HG03571 (cell line): Measurements from ENCODE around the gene HOXA2.

Source experiments
- ATAC-seq: cut with Tn5 transposase; IDR thresholded peaks from one replicate; pipeline ENCODE4 v1.9.1; 2021; ENCODE audit not compliant: unreplicated experiment

Gene HOXA2

DNA sequence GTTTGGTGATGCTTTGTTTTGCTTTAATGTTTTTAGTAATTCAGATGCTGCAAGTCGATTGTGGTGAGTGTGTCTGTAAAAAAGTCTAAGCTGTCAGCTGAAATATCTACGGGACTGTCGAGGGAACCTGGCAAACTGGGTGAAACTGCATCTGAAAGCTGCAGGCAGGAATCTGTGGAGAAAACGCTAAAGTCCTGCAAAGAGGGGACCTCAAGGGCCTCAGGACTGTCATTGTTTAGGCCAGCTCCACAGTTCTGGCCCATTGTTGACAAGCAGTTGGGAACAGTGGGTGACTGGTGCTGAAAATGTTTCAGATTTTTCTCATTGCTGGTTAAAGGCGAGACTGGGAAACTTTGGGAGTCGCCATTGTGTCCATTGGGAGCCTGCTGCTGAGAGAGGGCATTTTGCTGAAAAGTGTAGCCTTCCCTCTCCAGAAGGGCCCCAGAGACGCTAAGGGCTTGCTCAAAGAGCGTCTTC, 1.8 kb downstream of the HOXA2 start:
- no peak for ATAC-seq

GRCh38 chr7:27099453-27100370, 2.8 kb downstream of the HOXA2 start:
- no peak for ATAC-seq

- no peak for ATAC-seq
Observed at GRCh38 chr7:27098578-27099451, 3.7 kb downstream of the HOXA2 start.

GRCh38 chr7:27097686-27098577, 4.6 kb downstream of the HOXA2 start:
- ATAC-seq, result no peak

DNA sequence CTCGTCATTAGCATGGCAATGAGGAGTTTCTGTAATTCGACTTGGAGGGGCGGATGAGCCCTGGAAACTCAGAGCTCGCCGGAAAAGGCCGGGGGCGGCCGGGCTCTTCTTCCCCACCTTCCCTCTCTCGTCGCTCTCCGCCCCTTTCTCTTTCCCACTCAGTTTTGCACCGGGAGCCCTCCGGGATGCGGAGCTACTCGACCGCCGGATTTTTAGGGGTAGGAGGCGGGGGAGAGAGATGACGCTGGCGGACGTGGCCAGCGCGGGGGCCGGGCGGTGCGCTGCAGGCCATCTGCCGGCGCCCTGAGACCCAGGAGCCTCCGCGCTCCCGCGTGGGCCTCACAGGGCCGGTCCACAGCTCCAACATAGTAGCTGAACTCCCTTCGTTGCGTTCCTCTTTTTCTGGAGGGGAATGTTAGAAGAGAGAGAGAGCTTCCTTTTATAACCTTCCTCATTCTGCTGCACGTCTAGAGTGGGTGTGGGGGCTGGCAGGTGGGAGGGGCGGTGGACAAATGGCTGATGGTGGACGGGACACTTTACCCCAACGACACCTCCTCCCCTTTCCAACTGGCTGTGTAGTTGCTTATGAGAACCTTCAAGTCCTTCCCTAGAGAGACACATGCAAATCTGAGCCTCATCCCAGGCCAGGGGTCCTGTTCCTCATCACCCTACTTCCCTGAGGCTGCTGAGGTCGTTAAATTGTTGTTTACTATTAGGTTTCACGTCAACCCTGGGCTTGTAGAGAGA, 5.5 kb downstream of the HOXA2 start:
- no peak for ATAC-seq

DNA sequence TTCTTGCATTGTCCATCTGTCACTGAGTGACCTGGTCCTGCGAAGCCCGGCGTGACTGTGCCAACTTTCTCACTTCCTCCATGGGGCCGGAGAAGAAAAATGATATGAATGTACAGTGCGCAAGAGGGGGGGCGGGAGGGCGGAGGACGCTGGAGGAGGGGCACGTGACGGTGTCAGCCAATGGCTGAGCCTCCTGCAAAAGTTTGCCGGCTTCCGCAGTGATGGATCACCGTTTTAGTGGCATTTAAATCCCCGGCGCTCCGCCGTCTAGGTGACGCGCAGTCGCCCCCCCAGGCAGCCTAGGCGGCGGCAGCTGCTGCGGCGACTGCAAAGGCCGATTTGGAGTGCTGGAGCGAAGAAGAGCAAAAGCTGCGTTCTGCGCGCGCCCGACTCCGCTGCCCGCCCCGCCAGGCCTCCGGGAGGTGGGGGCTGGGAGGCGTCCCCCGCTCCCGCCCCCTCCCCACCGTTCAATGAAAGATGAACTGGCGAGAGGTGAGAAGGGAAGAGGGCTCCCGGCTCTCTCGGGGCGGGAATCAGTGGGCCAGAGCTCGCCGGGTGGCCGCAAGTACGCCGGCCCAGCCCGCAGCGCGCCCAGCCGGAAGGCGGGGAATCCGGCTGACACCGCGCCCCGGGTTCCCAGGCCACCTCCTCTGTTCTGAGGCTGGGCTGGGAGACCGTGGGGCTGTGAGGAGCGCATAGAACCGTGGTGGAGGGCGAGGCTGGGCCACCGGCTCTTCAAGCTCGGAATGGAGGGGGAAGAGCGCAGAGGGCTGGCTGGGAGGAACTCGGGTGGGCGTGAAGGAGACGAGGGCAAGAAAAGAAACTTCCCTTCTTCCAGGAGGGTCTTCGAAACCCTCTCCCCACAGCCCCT, 6.4 kb downstream of the HOXA2 start, which contains the start of gene HOXA1:
TSS of gene HOXA1 (minus strand) at position 104 of the 871 bp plus-strand sequence. CDS start at position 16, 88 bp downstream.
- ATAC-seq, result peak; percentile 86

DNA sequence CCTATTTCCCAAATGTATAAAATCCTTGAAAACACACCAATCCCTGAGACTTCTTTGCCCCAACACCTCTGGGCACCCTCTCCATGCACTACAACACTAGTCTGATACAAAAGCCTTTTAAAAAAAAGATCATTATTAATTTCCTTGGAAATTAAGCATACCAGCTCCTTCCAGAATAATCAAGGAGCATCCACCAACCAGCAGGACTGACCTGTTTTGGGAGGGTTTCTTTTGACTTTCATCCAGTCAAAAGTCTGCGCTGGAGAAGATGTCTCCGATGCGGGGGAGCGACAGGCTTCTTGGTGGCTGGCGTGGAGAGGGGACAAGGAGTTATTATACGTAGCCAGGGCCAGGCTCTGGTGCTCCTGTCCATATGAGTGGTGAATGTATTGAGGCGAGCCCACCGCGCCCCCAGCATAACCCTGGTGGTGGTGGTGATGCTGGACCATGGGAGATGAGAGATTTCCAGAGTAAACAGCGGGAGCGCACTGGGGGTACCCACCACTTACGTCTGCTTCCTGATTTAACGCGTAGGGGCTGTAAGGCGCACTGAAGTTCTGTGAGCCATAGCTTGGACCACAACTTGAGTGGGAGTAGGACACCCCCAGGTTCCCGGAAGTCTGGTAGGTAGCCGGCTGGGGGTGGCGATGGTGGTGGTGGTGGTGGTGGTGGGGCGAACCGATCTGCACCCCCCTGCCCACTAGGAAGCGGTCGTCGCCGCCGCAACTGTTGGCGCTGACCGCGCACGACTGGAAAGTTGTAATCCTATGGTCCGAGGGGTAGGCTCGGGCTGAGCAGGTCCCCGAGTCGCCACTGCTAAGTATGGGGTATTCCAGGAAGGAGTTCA, 7.2 kb downstream of the HOXA2 start:
- peak; percentile 4 for ATAC-seq

- ATAC-seq, result no peak
Observed at GRCh38 chr7:27094304-27095049, 8.0 kb downstream of the HOXA2 start.

GRCh38 chr7:27093184-27093895, 9.1 kb downstream of the HOXA2 start:
- no peak for ATAC-seq

- ATAC-seq, result no peak
Observed at GRCh38 chr7:27092819-27093110, 9.7 kb downstream of the HOXA2 start.

DNA sequence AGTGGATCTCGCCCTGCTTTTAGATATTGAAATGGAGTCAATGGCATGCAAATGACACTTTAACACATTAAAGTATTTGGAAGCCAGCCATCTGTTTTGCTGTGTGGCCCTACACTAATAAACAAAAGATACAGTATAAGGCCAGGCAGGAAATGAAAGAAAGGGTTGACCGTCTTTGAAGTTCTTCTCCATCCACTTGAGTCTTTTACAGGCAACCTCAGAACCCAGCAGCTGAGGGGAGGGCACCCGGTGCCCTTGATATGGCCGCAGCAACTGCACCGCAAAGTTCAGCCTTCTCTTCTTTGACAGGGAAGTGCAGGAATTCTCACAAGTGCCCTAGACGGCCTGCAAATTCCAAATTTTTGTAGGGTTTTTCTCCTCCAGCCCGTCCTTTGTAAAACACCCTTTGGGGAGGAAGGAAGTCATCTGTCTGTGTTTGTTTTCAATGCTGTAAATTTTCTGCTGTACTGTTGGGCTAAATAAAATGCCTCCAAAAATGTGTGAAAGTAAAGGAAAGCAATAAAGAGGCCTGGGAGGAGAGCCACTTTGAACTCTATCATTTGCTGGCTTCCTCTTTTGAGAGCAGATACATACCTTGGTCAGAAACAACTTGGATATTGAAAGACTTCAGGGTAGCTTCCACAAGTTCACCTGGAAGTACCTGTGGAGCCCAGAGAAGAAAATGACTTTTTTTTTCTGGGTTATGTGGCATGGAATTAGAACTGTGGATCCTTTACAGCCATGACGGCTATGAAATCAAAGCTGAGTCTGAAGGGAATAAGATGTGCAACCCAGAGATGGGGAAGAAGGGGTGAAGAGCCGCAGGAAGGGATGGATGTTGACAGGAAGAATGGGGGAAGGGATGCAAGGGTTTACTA, 10.3 kb downstream of the HOXA2 start:
- ATAC-seq, result no peak

DNA sequence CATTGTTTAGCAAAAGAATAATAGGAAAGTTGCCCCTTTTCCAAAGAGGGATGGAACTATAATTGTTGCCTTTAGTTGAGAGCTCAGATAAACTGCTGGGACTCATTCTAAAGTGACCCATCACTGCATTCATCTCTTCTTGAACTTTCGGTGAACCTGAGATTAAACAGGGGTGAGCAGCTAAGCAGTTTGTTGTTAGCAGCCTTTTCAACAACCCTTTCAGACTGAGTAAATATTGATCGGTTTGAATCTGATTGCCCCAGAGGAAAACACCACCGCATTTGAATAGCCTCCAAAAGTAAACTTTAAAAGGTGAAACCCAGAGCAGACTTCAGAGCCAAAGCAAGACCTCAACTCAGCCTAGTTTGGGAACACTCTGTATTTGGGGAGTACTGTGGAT, 11.4 kb downstream of the HOXA2 start:
- ATAC-seq, result no peak

DNA sequence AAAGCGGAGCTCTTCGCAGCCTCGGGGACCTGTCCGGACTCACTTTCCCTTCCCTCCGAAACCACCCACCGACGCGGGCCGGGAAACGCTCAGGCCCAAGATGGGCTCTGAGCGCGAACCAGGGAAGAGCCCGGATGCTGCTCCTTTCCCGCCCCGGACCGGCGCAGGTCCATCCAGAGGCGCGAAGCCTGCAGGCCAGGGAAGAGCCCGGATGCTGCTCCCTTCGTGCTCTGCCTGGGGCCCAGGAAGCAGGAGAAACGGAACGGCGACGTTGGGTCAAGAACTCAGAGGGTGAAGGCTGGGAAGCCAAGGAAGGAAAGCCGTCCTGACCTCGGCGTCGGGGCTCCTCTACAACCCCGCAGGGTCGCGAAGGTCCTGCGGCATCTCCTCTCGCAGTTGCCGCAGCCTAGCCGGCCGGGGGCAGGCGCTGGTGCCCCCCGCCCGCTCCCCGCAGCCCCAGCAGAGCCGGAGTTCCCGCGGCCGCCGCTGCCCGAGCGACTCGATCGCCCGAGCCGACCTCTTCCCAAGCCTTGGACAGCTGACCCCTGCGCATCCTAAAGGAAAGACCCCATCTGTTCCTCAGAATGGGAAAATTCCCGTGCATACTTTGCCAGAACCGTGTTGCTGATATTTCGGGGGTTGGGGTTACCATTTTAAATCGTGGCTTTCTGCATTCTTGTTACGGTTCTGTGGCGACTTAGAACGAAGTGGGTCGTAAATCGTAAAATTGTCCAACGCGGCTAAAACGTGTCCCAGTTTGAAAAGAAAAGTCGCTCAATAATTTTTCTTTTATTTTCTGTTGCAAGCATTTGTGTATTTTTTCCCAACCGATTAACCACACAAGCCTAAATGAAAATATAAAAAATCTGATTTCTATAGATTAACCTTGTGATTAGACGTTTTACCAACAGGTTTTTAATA, 14.2 kb downstream of the HOXA2 start:
- ATAC-seq, result no peak

DNA sequence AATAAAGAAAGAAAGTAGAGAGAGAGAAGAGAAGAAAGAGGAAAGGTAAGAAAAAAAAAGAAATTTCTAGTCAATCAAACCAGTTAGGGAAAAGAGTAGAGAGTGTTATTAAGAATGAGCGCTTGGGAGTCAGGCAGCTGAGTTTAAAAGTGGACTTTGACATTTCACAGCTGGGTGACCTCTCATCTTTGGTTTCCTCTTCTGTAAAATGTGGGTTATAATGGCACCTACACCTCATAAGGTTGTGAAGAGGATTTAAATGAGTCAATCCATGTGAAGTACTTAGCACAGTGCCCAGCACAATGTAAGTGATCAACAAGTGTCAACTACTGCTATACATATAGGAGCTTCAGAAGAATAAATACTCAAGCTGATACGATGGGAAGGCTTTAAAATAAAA, 18.8 kb downstream of the HOXA2 start:
- no peak for ATAC-seq

- ATAC-seq, result no peak
Observed at GRCh38 chr7:27082171-27082570, 20.3 kb downstream of the HOXA2 start.
